ENCODE measurements around the gene HNMT. TPM values are rescaled to one million over a fixed set of nuclear protein-coding genes. Genes with fewer than 3 reads are reported as not detected.

HNMT gene
- total RNA-seq, 1 donor from 2014 or later, result 3.2 TPM

DNA sequence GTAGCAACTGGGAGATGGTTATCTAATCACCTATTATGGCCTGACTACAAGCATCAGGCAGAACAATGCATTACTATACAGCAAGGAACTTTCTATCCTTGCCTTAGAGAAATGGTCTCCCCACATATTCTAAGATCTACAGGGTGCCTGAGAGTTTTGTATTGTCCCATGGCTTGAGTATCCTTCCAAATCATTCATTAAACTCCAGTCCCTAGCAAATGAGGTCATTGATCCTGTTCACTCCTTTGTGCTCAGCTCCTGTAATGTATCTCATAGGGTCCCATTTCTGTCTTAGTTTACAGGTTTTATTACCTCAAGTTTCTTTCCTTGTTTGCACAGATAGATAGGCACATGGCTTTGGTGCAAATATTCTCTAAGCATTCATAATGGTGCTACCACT is 9.0 kb downstream of the HNMT start:
- TF ChIP-seq, protein P1, sequence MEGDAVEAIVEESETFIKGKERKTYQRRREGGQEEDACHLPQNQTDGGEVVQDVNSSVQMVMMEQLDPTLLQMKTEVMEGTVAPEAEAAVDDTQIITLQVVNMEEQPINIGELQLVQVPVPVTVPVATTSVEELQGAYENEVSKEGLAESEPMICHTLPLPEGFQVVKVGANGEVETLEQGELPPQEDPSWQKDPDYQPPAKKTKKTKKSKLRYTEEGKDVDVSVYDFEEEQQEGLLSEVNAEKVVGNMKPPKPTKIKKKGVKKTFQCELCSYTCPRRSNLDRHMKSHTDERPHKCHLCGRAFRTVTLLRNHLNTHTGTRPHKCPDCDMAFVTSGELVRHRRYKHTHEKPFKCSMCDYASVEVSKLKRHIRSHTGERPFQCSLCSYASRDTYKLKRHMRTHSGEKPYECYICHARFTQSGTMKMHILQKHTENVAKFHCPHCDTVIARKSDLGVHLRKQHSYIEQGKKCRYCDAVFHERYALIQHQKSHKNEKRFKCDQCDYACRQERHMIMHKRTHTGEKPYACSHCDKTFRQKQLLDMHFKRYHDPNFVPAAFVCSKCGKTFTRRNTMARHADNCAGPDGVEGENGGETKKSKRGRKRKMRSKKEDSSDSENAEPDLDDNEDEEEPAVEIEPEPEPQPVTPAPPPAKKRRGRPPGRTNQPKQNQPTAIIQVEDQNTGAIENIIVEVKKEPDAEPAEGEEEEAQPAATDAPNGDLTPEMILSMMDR (IDR thresholded peaks at IDR 0.05), result no peak
- Mint-ChIP-seq H3K4me3 (ENCODE audit: unreplicated experiment) (no peak overlapping the region), H3K9me3 (ENCODE audit: unreplicated experiment) (no peaks in the 10 kb centered on the region), H3K36me3 (ENCODE audit: unreplicated experiment) (no peaks in the 10 kb centered on the region), H3K27ac (ENCODE audit: unreplicated experiment) (no peak overlapping the region), H3K4me1 (ENCODE audit: unreplicated experiment) (peaks cover 15% of the 10 kb centered on the region), H3K27me3 (ENCODE audit: unreplicated experiment) (no peaks in the 10 kb centered on the region)
- DNase-seq (ENCODE audit: extremely low spot score, unreplicated experiment), result no peak

DNA sequence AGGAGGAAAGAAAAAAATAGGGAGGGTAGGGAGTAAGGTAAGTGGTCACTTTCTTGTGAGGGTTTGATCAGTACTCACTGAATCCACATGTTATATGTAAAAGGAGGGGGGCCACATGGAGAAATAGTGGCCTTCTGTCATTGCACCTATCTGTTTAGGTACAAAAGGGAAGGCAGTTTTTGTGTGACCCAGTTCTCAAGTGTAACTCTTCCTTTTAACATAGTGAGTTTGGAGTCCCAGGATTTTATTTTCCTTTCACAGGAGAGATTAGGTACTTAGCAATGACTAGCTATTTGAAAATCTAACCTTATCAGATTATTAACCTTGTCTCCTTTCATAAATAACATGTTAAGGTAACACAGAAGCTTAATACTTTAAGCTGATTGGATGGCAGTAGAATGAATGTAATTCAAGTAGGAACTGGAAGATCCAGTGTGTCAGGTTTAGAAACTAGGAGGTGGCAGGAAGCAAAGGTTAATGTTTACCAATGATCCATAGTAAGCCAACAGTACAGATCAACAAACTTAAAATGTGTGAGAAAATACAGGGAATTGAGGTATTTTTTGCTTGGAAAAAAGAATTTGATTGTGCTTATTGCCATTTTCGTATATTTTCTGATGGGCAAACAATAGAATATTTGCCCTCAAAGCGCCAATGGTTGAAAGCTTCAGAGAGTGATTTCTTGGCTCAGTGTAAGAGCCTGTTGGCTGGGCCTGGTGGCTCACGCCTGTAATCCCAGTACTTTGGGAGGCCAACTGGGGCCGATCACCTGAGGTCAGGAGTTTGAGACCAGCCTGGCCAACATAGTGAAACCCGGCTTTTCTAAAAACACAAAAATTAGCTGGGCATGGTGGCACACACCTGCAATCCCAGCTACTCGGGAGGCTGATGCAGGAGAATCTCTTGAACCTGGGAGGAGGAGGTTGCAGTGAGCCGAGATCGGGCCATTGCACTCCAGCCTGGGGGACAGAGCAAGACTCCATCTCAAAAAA is 11.3 kb downstream of the HNMT start:
- TF ChIP-seq, protein P1 (IDR thresholded peaks at IDR 0.05), result no peak
- no peak overlapping the region for H3K27ac Mint-ChIP-seq (ENCODE audit: unreplicated experiment)
- H3K4me1 Mint-ChIP-seq (ENCODE audit: unreplicated experiment), result peaks cover 2% of the 10 kb centered on the region
- H3K27me3 Mint-ChIP-seq (ENCODE audit: unreplicated experiment), result no peaks in the 10 kb centered on the region
- DNase-seq (ENCODE audit: extremely low spot score, unreplicated experiment), result no peak
- H3K4me3 Mint-ChIP-seq (ENCODE audit: unreplicated experiment), result no peak overlapping the region
- no peaks in the 10 kb centered on the region for H3K36me3 Mint-ChIP-seq (ENCODE audit: unreplicated experiment)
- no peaks in the 10 kb centered on the region for H3K9me3 Mint-ChIP-seq (ENCODE audit: unreplicated experiment)

DNA sequence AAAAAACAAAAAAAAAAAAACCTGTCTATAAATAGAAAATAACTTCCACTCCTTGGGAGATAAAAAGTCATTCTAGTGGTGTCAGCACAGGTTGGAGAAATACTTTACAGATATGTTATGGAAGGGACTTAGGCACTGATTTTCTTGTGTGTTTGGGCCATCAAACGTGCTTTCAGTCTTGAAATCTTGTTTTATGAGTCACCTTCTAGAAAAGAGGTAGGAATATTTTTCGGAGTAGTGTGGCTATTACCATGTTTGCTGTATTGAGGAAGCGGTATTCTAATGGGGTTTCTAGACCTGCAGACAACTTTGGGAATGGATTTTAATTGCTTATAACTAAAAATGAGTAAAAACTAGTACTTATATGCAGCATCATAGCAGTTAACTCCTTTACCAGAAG is 12.0 kb downstream of the HNMT start:
- Mint-ChIP-seq H3K27ac (ENCODE audit: unreplicated experiment) (no peak overlapping the region), H3K36me3 (ENCODE audit: unreplicated experiment) (no peaks in the 10 kb centered on the region), H3K9me3 (ENCODE audit: unreplicated experiment) (no peaks in the 10 kb centered on the region), H3K4me1 (ENCODE audit: unreplicated experiment) (peaks cover 7% of the 10 kb centered on the region), H3K27me3 (ENCODE audit: unreplicated experiment) (no peaks in the 10 kb centered on the region), H3K4me3 (ENCODE audit: unreplicated experiment) (no peak overlapping the region)
- TF ChIP-seq, protein P1 (IDR thresholded peaks at IDR 0.05), result no peak
- no peak for DNase-seq (ENCODE audit: extremely low spot score, unreplicated experiment)

DNA sequence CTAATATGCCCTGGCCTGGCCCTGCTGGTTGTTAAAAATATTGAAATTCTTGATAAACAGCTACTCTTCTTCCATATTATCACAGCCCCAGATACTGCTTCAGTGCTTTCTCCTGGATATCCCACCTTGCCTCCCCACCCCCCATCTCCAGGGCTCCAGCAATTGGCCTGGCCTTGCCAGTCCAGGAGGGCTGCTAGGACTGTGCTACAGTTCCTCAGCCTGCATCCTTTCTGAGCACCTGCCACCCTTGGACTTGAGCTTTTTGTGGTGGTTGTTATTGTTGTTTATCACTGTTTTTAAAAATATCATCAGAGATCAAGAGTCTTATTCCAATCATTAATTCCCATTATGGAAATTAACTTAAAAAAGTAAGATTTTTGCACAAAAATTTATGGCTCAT is 13.5 kb downstream of the HNMT start:
- TF ChIP-seq, protein P1 (IDR thresholded peaks at IDR 0.05), result no peak
- DNase-seq (ENCODE audit: extremely low spot score, unreplicated experiment), result no peak
- Mint-ChIP-seq H3K27ac (ENCODE audit: unreplicated experiment) (no peak overlapping the region), H3K27me3 (ENCODE audit: unreplicated experiment) (no peaks in the 10 kb centered on the region), H3K36me3 (ENCODE audit: unreplicated experiment) (no peaks in the 10 kb centered on the region), H3K4me1 (ENCODE audit: unreplicated experiment) (peaks cover 7% of the 10 kb centered on the region), H3K9me3 (ENCODE audit: unreplicated experiment) (no peaks in the 10 kb centered on the region), H3K4me3 (ENCODE audit: unreplicated experiment) (no peak overlapping the region)

DNA sequence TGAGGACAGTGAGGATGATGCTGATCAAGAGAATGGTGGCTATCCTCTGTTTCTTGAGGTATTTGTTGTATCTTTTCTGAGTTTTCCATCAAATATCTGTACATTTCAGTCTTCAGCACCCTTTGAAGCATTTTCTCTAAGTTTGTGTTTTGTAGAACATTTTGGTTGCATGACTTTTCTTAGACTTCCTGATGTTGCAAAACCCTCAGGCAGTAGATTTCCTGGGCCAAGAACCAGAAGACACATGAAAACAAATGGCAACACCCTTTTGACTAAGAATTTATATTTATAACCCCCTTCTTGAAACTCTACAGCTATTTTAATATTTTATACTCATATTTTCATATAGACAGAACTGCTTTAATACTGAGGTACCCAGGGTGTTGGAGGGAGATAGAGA is 16.2 kb downstream of the HNMT start:
- H3K27ac Mint-ChIP-seq (ENCODE audit: unreplicated experiment), result no peak overlapping the region
- no peaks in the 10 kb centered on the region for H3K9me3 Mint-ChIP-seq (ENCODE audit: unreplicated experiment)
- no peaks in the 10 kb centered on the region for H3K36me3 Mint-ChIP-seq (ENCODE audit: unreplicated experiment)
- H3K27me3 Mint-ChIP-seq (ENCODE audit: unreplicated experiment), result no peaks in the 10 kb centered on the region
- no peak for DNase-seq (ENCODE audit: extremely low spot score, unreplicated experiment)
- no peak overlapping the region for H3K4me3 Mint-ChIP-seq (ENCODE audit: unreplicated experiment)
- TF ChIP-seq, protein P1 (IDR thresholded peaks at IDR 0.05), result no peak
- peaks cover 14% of the 10 kb centered on the region for H3K4me1 Mint-ChIP-seq (ENCODE audit: unreplicated experiment)

Measured in osteocyte (in vitro differentiated cells).